HG03108 (cell line): ENCODE results near the gene KIFAP3.

Experiments used
- ATAC-seq: cut with Tn5 transposase; IDR thresholded peaks from one replicate; pipeline ENCODE4 v1.9.1; 2021; ENCODE audit warnings: moderate library complexity; ENCODE audit not compliant: unreplicated experiment

KIFAP3 gene

DNA sequence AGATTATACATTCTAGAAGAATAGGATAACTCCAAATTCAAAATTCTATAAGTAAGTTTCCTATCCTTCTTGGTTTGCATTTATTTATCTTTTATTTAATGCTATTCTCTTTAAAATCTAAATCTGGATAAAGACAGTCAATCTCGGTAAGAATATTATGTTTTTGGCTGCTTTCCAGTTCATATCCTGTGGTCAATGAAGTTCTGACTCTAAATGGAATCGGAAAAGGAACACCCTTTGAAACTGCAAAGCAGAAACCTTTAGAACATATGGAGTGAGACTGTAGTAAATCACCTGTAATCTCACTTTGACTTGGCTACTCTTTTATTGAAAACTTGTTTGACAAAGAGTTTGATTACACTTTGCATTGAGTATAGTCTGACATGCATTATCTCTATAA is 85.2 kb downstream of the KIFAP3 start:
- no peak for ATAC-seq

DNA sequence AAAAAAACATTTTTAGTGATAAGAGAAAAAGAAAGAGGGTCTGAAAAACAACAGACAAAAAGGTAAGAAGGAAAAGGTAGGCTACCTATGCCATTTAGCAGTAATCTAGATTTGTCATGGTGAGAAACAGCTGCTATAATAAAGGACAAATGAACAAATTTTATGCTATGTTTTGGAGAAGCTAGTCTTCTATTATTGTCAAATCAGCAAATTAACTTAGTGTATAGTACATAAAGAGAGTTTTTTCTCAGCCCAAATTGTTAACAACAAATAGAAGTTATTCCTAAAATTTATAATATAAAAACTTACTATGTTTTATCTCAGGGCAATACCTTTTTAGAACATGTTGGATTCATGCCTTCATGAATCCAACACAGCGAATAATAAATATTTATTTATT is 88.7 kb downstream of the KIFAP3 start:
- no peak for ATAC-seq

DNA sequence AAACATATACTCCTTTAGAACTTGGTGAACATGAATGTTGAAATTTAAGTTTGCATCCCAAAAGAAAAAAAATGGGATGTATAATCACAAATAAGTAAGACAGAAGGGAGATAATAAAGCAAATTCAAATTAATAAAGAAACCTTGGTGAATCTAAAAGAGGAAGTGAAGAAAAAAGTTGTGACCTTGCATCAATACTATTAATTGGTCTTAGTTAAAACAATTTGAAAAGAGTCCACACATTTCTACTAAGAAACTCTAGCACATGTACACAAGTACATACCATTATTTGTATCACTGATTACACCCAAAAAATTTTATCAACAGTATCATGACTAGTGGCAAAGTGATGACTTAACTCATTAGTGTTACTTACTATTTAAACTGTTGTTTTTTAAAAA is 100.4 kb downstream of the KIFAP3 start:
- no peak for ATAC-seq

DNA sequence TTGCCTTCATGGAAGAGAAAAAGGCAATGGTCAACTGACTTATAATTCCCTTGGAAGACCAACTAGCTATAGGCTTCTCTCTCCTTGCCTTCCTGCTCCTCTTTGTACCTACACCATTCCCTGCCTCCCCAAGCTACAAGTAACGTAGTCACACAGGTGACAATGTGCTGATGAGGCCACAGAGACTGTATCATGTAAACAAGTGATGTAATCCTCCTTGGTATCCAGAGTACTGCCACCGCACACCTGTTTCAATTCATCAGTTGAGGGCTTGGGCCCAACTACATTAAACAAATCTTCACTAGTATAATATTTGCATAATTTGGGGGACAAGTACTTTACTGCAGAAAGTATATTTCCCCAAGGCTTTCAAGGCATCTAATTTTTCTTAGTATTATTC is 104.4 kb downstream of the KIFAP3 start:
- no peak for ATAC-seq

DNA sequence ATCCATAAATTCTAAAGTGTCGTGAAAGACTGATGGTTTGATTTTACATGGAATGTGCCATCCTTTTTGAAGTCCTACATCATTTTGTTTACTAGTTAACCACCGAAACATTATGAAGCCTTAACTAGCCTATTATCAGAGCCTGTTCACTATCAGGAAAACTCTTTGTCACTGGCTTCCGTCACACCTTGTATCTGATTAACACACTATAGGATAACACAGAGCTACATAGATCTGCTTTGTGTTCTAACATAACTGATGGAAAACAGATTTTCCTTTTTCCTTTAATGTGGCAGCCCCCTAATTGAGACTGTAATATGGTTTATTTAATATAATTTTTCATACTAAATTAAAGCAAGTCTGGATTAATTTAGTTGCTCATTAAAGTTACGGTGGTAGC is 106.3 kb downstream of the KIFAP3 start:
- ATAC-seq = no peak

DNA sequence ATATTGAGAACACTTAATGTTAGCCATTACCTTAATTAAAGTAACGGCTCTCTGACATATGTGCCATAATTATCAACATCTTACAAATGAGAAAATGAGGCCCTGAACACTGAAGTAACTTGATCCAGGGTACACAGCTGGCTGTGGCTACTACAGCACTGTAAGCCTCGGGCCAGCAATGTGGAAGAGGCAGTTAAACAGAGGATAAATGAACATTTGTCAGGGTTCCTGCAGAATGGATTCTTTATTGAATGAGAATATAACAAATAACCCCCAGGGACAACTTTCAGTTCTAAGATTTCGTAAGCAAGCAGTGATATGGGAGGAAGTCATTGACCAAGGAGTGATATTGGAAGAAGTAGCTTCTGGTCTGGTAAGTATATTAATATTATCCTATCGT is 110.3 kb downstream of the KIFAP3 start:
- no peak for ATAC-seq

DNA sequence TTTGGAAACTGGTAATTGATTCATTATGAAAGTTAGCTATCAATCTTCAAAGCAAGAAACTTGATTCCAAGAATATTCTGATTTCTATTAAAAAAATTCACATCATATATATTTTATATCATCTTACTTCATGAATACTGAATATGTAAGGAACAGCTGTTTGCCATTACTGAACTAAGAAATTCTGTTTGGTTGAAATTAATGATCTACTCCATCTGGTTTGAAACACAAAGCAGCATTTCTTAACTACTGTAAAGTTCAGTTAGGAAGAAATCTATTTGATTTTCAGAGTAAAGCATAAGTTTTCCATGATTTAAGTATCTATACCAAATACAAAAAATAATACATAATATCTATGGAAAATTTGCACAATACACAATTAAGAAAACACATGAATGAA is 114.8 kb downstream of the KIFAP3 start:
- ATAC-seq = no peak

DNA sequence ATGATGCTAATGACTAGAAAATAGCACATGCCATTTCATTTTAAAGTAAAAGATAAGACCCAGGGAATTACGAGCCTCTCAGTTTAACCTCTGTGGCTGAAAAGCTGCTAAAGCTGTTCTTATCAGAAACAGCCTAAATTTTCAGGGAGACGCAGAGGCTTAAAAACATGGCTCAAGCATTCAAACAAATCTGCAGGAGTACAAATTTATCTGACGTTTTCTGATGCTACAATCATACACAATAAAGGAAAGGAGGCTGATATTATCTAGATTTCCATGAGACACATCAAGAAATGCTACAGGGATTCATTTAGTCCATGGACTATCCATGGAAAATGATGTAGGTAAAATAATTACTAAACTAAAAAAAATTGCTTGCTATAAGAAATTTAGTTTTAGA is 115.5 kb downstream of the KIFAP3 start:
- no peak for ATAC-seq

DNA sequence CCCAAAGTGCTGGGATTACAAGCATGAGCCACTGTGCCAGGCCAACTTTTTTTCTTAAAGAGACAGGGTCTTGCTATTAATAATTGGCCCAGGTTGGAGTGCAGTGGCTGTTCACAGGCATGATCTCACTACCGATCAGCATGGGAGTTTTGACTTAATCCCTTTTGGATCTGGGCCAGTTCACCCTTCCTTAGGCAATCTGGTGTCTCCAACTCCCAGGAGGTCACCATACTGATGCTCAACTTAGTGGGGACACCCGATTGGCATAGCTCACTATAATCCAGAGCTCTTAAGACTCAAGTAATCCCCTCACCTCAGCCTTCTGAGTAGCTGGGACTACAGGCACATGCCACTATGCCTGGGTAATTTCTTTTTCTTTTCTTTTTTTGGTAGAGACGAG is 116.6 kb downstream of the KIFAP3 start:
- ATAC-seq = no peak

DNA sequence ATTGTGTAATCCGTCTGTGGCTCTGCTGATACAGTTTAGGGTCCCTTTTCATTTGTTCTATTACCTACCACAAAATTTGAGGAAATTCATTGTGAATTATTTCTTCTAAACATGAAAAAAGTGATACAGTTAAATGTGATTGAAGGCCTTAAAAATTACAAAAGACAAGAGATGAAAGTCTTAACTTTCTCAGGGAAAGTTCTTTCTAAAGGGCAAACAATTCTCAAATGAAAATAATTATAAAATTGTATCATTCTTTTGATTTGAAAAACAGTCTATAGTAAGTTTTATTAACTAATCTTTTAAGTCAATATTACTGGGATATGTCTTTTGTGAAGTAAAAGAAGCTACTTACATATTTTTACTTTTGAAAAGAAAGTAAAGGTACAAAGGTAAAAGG is 123.4 kb downstream of the KIFAP3 start:
- no peak for ATAC-seq

DNA sequence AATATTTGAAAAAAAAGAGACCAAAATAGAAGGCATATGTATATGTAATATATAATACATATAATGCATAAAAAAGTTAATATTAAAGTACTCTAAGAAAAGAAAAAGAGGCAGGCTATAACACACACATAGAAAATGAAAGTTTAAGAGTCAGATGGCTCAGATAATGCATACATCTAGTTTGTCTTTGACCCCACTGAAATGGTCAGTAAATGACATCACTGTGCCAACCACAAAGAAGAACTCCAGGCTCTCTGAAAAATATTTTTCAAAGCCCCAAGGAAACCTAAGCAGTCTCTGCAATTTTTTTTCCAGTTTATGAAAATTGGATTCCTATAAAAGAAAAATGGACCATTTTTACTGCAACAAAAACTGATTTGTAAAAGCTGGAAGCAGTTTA is 125.4 kb downstream of the KIFAP3 start:
- ATAC-seq = no peak

DNA sequence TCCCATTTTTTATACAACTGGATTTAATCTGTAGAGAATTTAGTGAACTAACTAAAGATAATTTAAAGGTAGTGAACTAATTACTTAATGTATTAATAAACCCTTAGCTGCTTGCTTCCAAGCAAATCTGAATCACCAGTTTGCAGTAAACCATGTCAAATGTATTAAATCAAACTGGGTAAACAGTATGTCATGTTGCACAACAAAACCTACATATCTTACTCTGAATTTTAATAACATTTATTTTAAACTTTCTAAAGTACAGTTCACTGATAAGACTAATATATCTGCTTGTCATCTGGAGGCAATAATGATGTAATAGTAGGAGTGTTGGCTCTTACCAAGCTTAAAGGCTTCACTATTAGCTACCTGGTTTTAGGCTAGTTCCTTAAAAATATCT is 128.3 kb downstream of the KIFAP3 start:
- no peak for ATAC-seq

DNA sequence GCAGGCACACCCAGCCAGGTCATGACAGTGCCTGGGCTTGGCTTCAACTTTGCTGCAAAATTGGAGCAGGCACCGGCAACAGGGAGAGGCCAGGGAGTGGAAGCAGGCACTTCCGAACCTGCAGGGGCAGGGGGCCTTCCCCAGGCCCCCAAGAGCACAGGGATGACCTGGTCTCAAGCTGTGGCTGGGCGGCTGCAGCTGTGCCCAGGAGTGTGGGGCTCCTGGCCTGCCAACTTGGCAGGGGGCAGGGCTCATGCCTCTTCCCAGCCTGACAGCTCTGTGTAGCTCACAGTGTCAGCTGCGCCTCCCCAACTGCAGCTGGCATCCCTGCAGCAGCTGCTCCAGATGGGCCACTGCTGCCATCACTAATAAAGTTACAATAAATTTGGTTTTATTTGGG is 129.3 kb downstream of the KIFAP3 start:
- ATAC-seq = no peak

DNA sequence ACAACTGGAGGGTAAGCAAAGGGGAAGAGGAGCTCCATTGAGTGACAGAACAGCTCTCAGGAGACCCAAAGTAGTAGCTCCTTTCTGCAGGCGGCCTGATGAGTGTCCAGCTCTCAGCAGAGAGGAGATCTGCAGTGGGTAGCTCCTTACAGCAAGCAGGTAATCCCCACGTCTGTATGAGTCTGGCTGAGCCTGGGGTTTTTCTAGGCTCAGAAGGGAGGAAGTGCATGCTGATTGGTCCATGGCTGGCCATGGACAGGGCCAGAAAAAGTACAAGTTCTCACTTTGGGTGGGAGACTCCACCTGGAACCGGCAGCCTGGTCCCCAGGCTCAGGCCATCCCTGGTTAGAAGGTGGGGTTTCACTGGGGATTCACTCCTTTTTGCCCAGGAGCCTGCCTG is 129.9 kb downstream of the KIFAP3 start:
- no peak for ATAC-seq

DNA sequence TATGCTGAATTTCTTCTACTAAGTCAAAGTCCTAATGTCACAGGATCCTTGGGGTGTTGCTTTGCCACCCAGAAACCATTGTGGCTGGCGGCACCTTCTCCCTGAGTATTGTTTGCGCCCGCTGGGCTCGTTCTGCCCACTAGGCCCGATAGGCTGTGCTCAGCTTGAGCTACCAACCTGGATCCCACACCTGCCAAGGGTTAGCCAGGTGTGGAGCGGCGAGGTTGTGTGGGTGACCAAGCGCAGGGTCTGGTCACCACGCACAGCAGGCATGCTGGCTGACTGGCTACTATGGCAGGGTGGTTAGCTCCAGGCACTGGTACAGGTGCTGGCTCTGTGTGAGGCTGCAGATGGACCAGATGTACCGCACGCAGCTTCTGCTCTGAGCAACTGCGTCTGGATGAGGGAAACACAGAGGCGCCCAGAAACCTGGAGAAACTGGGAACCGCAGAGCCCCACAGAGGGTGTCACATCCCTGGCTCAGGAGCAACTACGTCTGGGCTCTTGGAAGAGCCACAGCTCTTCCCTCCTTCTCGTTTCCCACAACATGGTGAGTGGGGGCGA is 130.4 kb downstream of the KIFAP3 start:
- ATAC-seq = no peak

DNA sequence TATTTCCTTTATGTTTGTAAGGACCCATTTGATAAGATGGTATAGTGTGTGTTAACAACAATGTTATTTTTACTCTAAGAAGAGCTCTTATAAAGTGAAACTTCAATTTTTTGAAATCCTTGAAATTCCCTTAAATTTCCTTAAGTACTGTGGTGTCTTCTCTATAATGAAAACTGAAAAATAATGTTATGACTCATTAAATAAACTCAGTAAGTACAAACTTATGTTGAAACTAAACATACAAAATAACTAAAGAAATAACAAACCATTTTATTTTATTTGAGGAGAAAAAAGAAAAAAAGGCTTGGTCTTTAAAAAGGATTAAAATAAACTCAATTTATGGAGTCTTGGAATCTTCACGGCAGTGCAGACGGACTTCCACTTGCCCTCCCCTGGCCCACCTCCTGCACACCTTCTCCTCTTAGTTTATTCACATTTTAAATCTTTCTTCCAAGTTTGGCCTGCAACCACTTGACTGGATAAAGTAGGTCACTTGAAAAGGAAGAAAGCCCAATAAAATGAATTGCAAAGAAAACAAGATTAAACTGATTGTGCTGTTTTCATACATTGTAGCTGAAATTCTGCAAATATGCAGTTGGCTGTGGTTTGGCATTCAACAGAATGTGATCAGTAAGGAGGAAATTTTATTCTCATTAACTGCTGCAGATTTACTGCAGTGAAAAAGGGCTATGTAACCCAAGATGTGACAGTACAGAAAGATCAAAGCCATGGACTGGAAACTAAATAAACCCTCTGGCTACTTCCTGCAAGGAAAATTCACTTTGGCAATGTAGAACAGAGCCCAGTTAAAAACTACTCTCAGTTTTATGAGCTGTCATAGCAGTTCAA is 132.3 kb downstream of the KIFAP3 start:
- no peak for ATAC-seq

DNA sequence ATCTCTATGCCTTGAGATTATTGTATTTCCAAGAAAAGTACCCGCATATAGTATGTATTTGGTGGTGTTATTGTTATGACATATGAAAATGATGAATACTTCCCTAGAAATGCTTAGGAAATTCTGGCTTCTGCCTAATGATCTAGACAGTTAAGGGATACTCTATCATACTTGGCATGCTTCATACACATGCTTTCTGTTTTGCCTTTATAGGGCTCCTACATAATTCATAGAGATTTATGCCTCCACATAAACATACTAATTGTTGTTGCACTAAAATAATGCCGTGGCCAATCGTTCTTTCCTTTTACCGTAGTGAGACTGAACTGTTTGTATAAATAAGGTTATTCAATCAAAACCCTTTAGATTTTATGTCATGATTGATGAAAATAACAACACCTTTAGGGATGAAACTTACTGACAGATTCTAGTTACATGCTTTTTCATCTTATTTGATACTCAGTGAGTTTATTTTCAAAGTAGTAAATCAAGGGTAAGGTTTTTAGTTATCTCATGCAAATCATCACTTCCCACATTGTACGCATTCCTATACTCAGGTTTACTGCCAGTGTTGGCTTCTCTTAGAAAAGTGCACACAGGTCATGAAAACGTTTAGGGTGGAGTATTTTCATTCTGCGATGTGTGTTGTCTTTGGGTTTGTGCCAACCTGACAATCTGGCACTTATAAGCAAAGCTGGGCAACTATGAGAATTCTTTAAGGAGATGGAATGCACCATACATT is 140.3 kb downstream of the KIFAP3 start:
- ATAC-seq = no peak

DNA sequence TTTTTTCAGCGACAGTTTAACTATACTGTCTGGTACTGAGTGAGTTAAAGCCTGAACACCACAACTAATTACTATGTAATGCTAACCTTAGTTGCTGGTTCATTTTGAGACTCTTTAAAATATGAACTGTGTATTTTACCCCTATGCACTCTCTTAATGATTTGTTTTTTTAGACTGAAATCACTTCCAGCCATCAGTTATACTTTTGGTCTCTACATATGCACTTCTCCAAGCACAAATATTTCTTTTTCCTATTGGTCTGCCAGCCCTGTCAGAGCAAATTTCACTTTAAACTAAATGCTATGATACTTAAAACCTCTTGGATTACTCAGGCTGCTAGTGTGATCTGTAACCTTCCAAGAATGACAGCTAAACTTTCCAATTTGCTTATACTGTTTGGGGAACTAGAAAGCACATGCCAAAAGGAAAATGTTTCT is 142.7 kb downstream of the KIFAP3 start:
- ATAC-seq = no peak

DNA sequence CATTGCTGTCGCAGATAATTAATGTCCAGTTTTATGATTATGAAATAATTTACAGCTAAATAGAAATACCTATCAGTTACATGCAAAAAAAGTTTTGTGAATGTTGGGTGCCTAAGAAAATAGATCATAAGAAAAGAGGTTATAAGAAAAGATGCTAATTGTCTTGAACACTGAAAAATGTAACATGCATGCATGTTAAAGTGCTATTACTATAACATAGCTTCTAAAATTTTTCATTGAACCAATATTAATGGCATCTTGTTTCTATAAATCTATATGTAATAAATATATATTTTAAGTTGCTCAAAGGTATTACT is 145.3 kb downstream of the KIFAP3 start:
- ATAC-seq = no peak

DNA sequence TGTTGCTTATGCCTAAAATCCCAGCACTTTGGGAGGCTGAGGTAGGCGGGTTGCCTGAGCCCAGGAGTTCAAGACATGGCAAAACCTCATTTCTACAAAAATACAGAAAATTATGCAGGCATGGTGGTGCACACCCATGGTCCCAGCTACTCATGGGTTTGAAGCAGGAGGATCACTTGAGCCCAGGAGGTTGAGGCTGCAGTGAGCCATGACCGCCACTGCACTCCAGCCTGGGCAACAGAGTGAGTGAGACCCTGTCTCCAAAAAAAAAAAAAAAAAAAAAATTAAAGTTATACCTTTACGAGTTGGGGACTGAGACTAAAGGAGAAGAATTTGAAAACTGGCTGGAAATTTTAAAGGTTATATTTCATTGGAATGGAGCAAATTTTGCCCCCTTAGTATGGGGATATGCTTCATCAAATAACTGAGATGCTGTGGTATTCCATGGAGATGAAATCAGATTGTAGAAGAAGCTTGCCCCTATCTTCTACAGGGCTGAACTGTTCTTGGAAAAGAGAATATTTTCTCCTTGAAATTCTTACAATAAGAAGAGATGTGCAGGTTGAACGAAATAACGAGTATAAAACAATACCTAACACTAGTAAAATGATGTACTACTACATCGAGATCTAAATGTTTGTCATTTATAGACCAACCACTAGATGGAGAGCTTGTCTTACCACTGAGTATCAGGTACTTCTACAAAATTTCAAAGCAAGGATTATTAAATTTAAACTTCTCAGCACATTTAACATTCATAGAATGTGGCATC is 145.9 kb downstream of the KIFAP3 start:
- ATAC-seq = no peak
